Measurements from ENCODE around the gene LTO1. TPM values are rescaled to one million over a fixed set of nuclear protein-coding genes. Genes with fewer than 3 reads are reported as not detected.

LTO1 gene
- total RNA-seq, 1 experiment from 2014 or later, result 27.5 TPM

DNA sequence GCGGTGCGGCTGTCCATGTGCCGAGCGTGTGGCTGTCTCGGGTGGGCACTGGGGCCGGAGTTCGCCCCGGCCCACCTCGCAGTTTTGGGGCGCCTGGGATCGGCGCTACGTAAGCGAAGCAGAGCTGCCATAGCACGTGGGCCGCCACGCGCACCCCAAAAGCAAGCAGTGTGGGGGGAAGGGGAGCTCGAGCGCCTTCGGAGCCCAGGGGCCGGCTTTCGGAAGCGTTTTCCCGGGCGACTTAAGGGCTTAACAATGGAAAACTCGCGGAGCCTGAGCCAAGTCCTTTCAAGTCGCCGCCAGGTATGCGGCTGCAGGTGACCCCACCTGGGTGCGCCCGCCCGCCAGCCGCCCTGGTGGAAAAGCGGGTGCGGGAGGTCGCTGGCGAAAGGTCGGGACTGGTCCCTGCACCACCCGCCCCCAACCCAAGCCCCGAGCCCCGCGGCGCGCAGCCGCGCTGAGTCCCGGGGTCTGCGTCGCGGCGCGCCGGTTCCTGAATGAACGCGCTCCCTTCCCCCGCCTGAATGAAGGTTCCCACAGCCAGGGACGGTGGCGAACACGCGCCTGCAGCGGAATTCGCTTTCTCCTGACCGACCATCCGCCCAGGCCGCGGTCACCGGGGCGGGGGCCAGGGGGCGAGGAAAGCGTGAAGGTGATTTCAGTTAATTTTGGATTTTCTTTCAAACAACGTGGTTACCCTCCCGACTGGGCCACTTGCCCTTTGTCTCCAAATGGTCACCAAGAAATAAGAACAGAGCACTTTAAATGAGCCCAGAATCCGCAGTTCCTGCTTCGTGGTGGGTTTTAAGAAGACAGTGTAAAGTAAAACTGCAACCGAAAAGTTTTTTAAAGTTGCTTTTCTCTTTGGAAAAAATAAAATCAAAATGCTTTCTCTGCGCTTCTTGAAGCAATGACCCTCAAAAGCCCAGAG is 36.9 kb downstream of the LTO1 start:
- CTCF ChIA-PET, result interaction anchor here (0.8 to 1.6 kb wide), 7 partner anchors 32 to 515 kb away, joined by 3 to 11 read pairs (median 5); no protein-coding TSS in a partner anchor

More for the DNA sequence above, 36.9 kb downstream of the LTO1 start:
- H3K4me1 Mint-ChIP-seq, result peaks cover 21% of the 10 kb centered on the region
- ATAC-seq (peak; percentile 3), DNase-seq (ENCODE audit: low spot score) (peak; percentile 81)
- peak overlapping the region; percentile 89 for H3K4me3 Mint-ChIP-seq
- no peaks in the 10 kb centered on the region for H3K9me3 Mint-ChIP-seq
- peaks cover 12% of the 10 kb centered on the region for H3K27me3 Mint-ChIP-seq (ENCODE audit: low read depth)
- TF ChIP-seq, protein P1, sequence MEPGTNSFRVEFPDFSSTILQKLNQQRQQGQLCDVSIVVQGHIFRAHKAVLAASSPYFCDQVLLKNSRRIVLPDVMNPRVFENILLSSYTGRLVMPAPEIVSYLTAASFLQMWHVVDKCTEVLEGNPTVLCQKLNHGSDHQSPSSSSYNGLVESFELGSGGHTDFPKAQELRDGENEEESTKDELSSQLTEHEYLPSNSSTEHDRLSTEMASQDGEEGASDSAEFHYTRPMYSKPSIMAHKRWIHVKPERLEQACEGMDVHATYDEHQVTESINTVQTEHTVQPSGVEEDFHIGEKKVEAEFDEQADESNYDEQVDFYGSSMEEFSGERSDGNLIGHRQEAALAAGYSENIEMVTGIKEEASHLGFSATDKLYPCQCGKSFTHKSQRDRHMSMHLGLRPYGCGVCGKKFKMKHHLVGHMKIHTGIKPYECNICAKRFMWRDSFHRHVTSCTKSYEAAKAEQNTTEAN (CRISPR knock-in tag; IDR thresholded peaks at IDR 0.05), result 0 out of 2 replicates have a peak, but pooled peaks have one; percentile 67
- peak; percentile 25; the same call in 1 of the 2 replicates for TF ChIP-seq NFE2L1 (CRISPR knock-in tag; IDR thresholded peaks at IDR 0.05)
- TF ChIP-seq SP1 (CRISPR knock-in tag; conservative IDR thresholded peaks at IDR 0.05), result 0 out of 2 replicates have a peak, but pooled peaks have one; percentile 38
- TF ChIP-seq, protein P2, sequence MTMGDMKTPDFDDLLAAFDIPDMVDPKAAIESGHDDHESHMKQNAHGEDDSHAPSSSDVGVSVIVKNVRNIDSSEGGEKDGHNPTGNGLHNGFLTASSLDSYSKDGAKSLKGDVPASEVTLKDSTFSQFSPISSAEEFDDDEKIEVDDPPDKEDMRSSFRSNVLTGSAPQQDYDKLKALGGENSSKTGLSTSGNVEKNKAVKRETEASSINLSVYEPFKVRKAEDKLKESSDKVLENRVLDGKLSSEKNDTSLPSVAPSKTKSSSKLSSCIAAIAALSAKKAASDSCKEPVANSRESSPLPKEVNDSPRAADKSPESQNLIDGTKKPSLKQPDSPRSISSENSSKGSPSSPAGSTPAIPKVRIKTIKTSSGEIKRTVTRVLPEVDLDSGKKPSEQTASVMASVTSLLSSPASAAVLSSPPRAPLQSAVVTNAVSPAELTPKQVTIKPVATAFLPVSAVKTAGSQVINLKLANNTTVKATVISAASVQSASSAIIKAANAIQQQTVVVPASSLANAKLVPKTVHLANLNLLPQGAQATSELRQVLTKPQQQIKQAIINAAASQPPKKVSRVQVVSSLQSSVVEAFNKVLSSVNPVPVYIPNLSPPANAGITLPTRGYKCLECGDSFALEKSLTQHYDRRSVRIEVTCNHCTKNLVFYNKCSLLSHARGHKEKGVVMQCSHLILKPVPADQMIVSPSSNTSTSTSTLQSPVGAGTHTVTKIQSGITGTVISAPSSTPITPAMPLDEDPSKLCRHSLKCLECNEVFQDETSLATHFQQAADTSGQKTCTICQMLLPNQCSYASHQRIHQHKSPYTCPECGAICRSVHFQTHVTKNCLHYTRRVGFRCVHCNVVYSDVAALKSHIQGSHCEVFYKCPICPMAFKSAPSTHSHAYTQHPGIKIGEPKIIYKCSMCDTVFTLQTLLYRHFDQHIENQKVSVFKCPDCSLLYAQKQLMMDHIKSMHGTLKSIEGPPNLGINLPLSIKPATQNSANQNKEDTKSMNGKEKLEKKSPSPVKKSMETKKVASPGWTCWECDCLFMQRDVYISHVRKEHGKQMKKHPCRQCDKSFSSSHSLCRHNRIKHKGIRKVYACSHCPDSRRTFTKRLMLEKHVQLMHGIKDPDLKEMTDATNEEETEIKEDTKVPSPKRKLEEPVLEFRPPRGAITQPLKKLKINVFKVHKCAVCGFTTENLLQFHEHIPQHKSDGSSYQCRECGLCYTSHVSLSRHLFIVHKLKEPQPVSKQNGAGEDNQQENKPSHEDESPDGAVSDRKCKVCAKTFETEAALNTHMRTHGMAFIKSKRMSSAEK (CRISPR knock-in tag; IDR thresholded peaks at IDR 0.05; ENCODE audit: borderline replicate concordance), result peak; percentile 42; the same call in 1 of the 2 replicates
- no peak for TF ChIP-seq ATF1 (CRISPR knock-in tag; IDR thresholded peaks at IDR 0.05)
- TF ChIP-seq, protein P3, sequence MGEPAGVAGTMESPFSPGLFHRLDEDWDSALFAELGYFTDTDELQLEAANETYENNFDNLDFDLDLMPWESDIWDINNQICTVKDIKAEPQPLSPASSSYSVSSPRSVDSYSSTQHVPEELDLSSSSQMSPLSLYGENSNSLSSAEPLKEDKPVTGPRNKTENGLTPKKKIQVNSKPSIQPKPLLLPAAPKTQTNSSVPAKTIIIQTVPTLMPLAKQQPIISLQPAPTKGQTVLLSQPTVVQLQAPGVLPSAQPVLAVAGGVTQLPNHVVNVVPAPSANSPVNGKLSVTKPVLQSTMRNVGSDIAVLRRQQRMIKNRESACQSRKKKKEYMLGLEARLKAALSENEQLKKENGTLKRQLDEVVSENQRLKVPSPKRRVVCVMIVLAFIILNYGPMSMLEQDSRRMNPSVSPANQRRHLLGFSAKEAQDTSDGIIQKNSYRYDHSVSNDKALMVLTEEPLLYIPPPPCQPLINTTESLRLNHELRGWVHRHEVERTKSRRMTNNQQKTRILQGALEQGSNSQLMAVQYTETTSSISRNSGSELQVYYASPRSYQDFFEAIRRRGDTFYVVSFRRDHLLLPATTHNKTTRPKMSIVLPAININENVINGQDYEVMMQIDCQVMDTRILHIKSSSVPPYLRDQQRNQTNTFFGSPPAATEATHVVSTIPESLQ (CRISPR knock-in tag; IDR thresholded peaks at IDR 0.05), result no peak
- TF ChIP-seq, protein P4, sequence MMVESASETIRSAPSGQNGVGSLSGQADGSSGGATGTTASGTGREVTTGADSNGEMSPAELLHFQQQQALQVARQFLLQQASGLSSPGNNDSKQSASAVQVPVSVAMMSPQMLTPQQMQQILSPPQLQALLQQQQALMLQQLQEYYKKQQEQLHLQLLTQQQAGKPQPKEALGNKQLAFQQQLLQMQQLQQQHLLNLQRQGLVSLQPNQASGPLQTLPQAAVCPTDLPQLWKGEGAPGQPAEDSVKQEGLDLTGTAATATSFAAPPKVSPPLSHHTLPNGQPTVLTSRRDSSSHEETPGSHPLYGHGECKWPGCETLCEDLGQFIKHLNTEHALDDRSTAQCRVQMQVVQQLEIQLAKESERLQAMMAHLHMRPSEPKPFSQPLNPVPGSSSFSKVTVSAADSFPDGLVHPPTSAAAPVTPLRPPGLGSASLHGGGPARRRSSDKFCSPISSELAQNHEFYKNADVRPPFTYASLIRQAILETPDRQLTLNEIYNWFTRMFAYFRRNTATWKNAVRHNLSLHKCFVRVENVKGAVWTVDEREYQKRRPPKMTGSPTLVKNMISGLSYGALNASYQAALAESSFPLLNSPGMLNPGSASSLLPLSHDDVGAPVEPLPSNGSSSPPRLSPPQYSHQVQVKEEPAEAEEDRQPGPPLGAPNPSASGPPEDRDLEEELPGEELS (CRISPR knock-in tag; IDR thresholded peaks at IDR 0.05), result peak; percentile 6; the same call in 1 of the 2 replicates
- TF ChIP-seq, protein P5, sequence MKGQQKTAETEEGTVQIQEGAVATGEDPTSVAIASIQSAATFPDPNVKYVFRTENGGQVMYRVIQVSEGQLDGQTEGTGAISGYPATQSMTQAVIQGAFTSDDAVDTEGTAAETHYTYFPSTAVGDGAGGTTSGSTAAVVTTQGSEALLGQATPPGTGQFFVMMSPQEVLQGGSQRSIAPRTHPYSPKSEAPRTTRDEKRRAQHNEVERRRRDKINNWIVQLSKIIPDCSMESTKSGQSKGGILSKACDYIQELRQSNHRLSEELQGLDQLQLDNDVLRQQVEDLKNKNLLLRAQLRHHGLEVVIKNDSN (CRISPR knock-in tag; IDR thresholded peaks at IDR 0.05), result peak; percentile 50
- no peak for TF ChIP-seq ZNF263 (CRISPR knock-in tag; IDR thresholded peaks at IDR 0.05; ENCODE audit: low read depth)
- TF ChIP-seq, protein P6, sequence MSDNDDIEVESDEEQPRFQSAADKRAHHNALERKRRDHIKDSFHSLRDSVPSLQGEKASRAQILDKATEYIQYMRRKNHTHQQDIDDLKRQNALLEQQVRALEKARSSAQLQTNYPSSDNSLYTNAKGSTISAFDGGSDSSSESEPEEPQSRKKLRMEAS (CRISPR knock-in tag; IDR thresholded peaks at IDR 0.05), result peak; percentile 75; the same call in 1 of the 2 replicates
- TF ChIP-seq, protein P7, sequence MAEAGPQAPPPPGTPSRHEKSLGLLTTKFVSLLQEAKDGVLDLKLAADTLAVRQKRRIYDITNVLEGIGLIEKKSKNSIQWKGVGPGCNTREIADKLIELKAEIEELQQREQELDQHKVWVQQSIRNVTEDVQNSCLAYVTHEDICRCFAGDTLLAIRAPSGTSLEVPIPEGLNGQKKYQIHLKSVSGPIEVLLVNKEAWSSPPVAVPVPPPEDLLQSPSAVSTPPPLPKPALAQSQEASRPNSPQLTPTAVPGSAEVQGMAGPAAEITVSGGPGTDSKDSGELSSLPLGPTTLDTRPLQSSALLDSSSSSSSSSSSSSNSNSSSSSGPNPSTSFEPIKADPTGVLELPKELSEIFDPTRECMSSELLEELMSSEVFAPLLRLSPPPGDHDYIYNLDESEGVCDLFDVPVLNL (CRISPR knock-in tag; IDR thresholded peaks at IDR 0.05; ENCODE audit: borderline replicate concordance, low read depth), result no peak
- TF ChIP-seq, protein P8, sequence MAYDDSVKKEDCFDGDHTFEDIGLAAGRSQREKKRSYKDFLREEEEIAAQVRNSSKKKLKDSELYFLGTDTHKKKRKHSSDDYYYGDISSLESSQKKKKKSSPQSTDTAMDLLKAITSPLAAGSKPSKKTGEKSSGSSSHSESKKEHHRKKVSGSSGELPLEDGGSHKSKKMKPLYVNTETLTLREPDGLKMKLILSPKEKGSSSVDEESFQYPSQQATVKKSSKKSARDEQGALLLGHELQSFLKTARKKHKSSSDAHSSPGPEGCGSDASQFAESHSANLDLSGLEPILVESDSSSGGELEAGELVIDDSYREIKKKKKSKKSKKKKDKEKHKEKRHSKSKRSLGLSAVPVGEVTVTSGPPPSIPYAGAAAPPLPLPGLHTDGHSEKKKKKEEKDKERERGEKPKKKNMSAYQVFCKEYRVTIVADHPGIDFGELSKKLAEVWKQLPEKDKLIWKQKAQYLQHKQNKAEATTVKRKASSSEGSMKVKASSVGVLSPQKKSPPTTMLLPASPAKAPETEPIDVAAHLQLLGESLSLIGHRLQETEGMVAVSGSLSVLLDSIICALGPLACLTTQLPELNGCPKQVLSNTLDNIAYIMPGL (CRISPR knock-in tag; IDR thresholded peaks at IDR 0.05), result peak; percentile 43; the same call in 1 of the 2 replicates
- TF ChIP-seq, protein P9, sequence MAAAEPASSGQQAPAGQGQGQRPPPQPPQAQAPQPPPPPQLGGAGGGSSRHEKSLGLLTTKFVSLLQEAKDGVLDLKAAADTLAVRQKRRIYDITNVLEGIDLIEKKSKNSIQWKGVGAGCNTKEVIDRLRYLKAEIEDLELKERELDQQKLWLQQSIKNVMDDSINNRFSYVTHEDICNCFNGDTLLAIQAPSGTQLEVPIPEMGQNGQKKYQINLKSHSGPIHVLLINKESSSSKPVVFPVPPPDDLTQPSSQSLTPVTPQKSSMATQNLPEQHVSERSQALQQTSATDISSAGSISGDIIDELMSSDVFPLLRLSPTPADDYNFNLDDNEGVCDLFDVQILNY (CRISPR knock-in tag; IDR thresholded peaks at IDR 0.05), result peak; percentile 46; the same call in 1 of the 2 replicates
- TF ChIP-seq NR1H2 (CRISPR knock-in tag; IDR thresholded peaks at IDR 0.05), result no peak
- TF ChIP-seq TEAD1 (CRISPR knock-in tag; IDR thresholded peaks at IDR 0.05), result peak; percentile 31; the same call in 1 of the 2 replicates
- TF ChIP-seq MYBL2 (CRISPR knock-in tag; IDR thresholded peaks at IDR 0.05), result peak; percentile 24; the same call in 1 of the 2 replicates
- TF ChIP-seq, protein P10, sequence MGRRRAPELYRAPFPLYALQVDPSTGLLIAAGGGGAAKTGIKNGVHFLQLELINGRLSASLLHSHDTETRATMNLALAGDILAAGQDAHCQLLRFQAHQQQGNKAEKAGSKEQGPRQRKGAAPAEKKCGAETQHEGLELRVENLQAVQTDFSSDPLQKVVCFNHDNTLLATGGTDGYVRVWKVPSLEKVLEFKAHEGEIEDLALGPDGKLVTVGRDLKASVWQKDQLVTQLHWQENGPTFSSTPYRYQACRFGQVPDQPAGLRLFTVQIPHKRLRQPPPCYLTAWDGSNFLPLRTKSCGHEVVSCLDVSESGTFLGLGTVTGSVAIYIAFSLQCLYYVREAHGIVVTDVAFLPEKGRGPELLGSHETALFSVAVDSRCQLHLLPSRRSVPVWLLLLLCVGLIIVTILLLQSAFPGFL (CRISPR knock-in tag; IDR thresholded peaks at IDR 0.05; ENCODE audit: borderline replicate concordance), result no peak
- TF ChIP-seq ZNF671 (CRISPR knock-in tag; IDR thresholded peaks at IDR 0.05), result no peak
- H3K27ac Mint-ChIP-seq, result peak overlapping the region; percentile 98
- H3K36me3 Mint-ChIP-seq, result no peaks in the 10 kb centered on the region
- POLR2A ChIA-PET, result interaction anchor here (0.5 to 2.4 kb wide), 12 partner anchors 18 to 484 kb away, joined by 3 to 12 read pairs (median 3); partner anchors contain the start of gene MYEOV
